GM19035 (cell line): ENCODE results near the gene TMEM217.

Source experiments
- ATAC-seq: cut with Tn5 transposase; IDR thresholded peaks from one replicate; pipeline ENCODE4 v1.9.1; 2021; ENCODE audit not compliant: unreplicated experiment

Gene TMEM217

DNA sequence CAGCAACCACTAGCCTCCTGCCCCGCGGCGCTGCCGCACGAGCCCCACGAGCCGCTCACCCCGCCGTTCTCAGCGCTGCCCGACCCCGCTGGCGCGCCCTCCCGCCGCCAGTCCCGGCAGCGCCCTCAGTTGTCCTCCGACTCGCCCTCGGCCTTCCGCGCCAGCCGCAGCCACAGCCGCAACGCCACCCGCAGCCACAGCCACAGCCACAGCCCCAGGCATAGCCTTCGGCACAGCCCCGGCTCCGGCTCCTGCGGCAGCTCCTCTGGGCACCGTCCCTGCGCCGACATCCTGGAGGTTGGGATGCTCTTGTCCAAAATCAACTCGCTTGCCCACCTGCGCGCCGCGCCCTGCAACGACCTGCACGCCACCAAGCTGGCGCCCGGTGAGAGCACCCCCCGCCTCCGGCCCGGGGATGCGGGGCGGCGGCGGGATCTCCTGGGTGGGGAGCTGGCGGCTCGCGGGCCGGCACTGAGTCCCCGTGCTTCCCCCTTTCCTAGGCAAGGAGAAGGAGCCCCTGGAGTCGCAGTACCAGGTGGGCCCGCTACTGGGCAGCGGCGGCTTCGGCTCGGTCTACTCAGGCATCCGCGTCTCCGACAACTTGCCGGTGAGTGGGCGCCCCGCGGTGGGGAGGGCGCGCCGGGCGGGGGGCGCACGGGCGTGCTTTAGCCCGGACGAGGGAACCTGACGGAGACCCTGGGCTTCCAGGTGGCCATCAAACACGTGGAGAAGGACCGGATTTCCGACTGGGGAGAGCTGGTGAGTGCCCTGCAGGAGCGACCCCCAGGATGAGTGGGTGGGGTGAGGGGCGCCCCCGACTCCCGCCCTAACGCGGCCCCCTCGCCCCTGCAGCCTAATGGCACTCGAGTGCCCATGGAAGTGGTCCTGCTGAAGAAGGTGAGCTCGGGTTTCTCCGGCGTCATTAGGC lies 87.4 kb downstream of the TMEM217 start:
- peak; percentile 27 for ATAC-seq

DNA sequence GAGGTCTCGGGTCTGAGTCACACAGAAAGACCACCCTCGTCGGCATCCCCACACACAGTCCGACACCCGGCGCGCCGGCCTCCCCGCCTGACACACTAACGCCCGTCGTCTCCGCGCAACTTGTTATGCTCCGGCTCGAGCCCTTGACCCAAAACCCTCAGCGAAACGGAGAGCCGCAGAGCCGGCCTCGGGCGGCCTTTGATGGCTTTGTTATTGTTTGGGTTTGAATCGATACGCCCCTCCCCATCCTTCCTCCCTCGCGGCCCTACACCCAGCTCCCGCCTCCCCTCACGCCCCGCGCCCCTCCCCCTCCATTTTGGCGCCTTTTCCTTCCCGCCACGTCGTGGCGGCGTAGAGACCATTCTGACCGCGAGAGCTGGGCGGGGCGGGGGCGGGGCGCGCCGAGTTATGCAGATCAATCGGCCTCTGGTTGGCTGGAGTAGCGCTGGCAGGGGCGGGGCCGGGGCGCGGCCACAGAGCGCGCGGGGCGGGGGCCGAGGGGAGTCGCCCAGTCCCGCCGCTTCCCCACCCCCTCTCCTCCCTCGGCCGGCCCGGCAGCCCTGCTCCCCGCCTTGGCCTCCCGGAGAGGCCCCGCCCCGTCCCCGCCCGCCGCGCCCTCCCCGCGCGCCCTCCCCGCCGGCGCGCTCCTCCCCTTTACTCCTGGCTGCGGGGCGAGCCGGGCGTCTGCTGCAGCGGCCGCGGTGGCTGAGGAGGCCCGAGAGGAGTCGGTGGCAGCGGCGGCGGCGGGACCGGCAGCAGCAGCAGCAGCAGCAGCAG lies 88.3 kb downstream of the TMEM217 start, which contains the start of gene PIM1:
PIM1 (plus strand) TSS at position 657 of the 777 bp plus-strand sequence. CDS start 424 bp downstream, outside the sequence.
- ATAC-seq = peak; percentile 61

- no peak for ATAC-seq
Measured at GRCh38 chr6:37168811-37169495, 89.0 kb downstream of the TMEM217 start.

- ATAC-seq = no peak
Measured at GRCh38 chr6:37168163-37168758, 89.7 kb downstream of the TMEM217 start.

- ATAC-seq = no peak
Measured at GRCh38 chr6:37162740-37163139, 95.2 kb downstream of the TMEM217 start.
